ENCODE measurements around the gene AP5Z1.

GRCh38 chr7:4775848-4776623 is 613 bp downstream of the AP5Z1 start:
- no peak for TF ChIP-seq POLR2AphosphoS5 (IDR thresholded peaks at IDR 0.05)
- TF ChIP-seq POLR2A (IDR thresholded peaks at IDR 0.05): no peak

Measured in suprapubic skin (tissue), 4 donors.